Fibroblast of the aortic adventitia (primary cell): Measurements from ENCODE around the gene MCAT. TPM values are rescaled to one million over a fixed set of nuclear protein-coding genes. Genes with fewer than 3 reads are reported as not detected.

Experiments
- DNase-seq: peaks from one replicate; pipeline ENCODE4 v3.0.0-alpha.2; 2010; ENCODE audit warnings: low read depth
- H3K4me3 ChIP-seq: 2 replicates; pipeline ENCODE4 v1.5.1; 2011; ENCODE audit warnings: low read depth, mild to moderate bottlenecking, control low read depth, low read length, moderate library complexity
- total RNA-seq: library from RNA; depleted of rRNA; stranded (reverse); fragments of >200 nt; gene quantifications from 2 replicates; pipeline ENCODE4 v1.2.3, GENCODE V29; 2012; ENCODE audit warnings: low replicate concordance
- TF ChIP-seq, protein P1 (sequence below): IDR thresholded peaks from 2 replicates; pipeline ENCODE4 v1.5.1; 2011; ENCODE audit warnings: mild to moderate bottlenecking, low read length, control low read depth, inconsistent platforms; ENCODE audit not compliant: insufficient read depth

Gene MCAT
- total RNA-seq, 1 donor, result 12.2 TPM

DNA sequence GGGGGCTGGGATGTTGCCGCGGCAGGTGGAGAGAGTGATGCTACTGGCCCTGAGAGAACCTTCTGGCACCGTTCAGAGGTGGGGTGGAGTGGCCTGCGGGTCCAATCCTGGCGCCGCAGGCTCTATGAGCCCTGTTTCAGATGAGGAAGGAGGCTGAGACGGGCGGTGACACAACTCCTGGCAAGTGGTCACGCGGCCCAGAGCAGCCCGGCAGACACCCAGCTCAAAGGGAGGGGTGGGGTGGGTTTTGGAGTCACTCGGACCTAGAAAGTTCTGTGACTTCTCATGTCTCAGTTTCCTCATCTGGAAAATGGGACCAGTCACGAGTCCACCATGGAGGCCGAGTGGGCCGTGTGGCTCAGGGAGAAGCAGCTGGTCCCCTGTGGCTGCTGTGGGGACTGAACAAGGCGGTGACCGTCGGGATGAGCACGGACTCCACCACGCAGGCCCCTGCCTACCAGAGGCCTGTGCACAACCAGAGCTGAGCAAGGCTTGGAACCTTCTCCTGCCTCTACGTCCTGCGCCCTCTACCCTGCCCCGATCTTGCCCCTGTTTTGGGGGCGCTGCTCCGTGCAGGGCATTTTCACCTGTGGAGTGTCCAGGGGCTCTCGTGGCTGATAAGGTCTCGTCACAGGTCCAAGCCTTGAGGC is 11.8 kb upstream of the MCAT start:
- TF ChIP-seq, protein P1, sequence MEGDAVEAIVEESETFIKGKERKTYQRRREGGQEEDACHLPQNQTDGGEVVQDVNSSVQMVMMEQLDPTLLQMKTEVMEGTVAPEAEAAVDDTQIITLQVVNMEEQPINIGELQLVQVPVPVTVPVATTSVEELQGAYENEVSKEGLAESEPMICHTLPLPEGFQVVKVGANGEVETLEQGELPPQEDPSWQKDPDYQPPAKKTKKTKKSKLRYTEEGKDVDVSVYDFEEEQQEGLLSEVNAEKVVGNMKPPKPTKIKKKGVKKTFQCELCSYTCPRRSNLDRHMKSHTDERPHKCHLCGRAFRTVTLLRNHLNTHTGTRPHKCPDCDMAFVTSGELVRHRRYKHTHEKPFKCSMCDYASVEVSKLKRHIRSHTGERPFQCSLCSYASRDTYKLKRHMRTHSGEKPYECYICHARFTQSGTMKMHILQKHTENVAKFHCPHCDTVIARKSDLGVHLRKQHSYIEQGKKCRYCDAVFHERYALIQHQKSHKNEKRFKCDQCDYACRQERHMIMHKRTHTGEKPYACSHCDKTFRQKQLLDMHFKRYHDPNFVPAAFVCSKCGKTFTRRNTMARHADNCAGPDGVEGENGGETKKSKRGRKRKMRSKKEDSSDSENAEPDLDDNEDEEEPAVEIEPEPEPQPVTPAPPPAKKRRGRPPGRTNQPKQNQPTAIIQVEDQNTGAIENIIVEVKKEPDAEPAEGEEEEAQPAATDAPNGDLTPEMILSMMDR, result no peak
- no peak overlapping the region for H3K4me3 ChIP-seq
- no peak for DNase-seq

DNA sequence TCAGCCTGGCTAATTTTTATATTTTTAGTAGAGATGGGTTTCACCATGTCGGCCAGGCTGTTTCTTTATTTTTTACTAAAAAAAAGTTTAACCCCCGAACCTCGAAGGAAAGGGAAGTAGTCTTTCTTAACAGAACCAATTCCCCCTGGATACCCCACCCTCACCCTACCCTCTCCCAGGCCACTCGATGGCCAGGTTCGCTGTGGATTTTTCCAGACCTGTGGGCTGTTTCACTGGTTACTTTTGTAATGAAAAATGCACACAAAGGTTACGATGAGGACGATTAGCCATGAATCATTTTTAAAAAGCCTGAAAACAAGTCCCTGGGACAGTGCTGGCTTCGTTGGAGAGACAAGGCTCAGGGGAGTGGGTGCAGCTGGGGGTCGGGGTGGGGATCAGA is 10.7 kb upstream of the MCAT start:
- TF ChIP-seq, protein P1, result no peak

DNA sequence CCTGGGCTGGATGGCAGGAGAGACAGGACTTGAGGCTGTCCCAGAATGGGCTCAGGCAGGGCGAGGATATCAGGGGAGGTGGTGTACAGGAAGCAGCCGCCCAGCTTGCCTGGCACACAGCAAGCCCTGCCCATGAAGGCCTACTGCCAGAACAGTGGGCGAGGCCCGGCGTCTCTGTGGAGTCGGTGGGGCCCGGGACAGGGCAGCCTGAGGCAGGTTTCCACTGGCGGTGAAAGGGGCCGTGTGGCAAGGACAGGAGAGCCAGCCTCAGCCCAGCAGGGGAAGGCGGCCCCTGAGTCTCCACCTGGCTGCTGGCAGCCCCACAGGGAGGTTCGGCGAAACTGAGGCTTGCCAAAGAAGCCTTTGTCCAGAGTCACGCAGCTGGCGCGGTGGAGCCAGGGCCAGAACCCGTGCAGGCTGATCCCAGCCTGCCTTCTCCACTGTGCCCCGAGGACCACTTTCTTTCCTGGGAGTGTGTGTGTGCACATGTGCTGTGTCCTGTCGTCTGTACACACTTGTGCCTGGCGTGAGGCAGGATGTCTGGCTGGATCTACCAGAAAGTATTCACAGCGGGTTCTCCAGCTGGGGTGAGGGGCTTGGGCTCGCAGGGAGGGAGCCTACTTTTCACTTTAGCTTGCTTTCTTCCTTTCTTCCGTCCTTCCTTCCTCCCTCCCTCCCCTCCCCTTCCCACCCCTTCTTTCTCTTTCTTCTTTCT is 9.3 kb upstream of the MCAT start:
- TF ChIP-seq, protein P1, result no peak
- DNase-seq, result peak; percentile 56
- peak overlapping the region; percentile 80 for H3K4me3 ChIP-seq

More for the DNA sequence above, 10.7 kb upstream of the MCAT start:
- no peak for DNase-seq
- no peak overlapping the region for H3K4me3 ChIP-seq

DNA sequence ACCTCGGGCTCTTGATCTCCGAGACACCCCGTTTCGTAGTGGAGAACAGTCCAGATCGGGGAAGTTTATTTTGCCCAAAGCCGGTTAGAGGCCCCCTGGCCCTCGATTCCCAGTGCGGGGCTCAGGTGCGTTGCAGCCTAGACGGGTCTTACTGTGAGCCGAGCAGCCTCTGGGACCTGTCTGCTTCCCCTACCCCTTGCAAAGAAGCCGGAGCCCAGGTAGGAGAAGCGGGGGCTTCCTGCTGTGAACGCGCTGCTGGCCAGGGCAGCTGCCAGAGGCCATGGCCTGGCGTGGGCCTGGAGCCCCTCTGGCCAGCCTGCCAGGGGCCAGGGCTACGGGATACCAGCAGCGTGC is 8.8 kb upstream of the MCAT start:
- H3K4me3 ChIP-seq, result peak overlapping the region; percentile 80

DNA sequence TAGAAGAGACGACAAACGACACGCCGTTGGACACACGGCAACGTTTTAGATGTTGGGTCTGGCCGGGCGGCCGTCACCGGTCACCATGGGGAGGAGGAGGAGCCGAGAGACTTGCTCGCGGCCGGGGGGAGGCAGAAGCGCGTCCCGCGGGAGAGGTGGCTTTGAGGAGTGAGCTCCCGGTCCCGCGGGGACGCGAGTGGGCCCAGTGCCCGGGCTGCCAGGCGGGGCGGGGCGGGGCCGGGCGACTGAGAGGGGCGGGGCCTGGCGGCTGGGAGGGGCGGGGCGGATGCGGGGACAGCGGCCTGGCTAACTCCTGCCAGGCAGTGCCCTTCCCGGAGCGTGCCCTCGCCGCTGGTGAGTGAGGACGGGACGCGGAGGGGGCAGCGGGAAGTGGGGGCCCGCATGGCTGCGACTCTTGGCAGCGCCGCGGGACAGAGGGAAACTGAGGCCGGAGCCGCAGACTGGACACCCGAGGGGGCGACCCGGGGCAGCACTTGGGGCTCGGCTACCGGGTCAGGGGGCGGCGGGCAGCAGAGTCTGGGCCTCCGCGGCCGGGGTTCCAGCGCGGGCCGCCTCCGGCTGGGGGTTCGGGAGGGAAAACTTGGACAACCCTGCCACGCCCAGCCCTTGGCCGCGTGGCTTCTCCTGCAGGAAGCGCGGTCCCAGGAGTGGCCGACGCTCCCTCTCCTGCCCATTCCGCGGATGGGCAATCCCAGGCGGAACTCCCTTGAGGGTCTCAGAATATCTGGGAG is 8.2 kb upstream of the MCAT start, which contains the start of gene TSPO:
Gene TSPO (plus strand): TSS at position 309 of the 752 bp plus-strand sequence. CDS start 7,680 bp downstream, outside the sequence.
- TF ChIP-seq, protein P1, result no peak
- peak within 1 kb of the TSS; percentile 80 for H3K4me3 ChIP-seq
- DNase-seq, result peak; percentile 29

More for the DNA sequence above, 8.8 kb upstream of the MCAT start:
- DNase-seq, result no peak
- TF ChIP-seq, protein P1, result no peak

DNA sequence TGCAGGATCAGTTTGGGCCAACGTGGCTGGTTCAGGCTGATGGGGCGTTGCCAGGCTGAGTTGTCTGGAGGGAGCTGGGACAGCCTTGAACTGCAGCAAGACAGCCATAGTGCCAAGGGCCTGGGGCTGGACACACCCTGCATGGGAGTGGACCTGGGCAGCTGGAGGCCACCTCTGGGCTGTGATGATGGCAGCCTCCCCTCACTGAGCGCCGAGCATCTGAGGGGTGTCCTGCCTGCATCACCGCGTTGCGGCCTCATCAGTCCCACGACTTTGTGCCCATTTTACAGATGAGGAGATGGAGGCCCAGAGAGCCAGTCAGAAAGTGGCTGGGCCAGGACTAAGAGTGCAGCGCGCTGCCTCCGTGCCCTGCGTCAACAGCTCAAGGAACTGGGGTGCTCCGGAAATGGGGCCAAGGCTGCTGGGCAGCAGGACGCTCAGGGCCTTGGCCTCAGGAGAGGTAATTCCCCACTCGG is 7.6 kb upstream of the MCAT start:
- TF ChIP-seq, protein P1, result no peak
- DNase-seq, result no peak

More for the DNA sequence above, 7.6 kb upstream of the MCAT start:
- peak overlapping the region; percentile 80 for H3K4me3 ChIP-seq
